ENCODE measurements around the gene SORCS2. TPM values are rescaled to one million over a fixed set of nuclear protein-coding genes. Genes with fewer than 3 reads are reported as not detected.

Gene SORCS2
- total RNA-seq, 2 experiments from 2014 or later, result 0.07 TPM

- Mint-ChIP-seq H3K27ac (no peak overlapping the region), H3K4me1 (ENCODE audit: low read depth) (no peaks in the 10 kb centered on the region), H3K4me3 (no peak overlapping the region), H3K36me3 (no peaks in the 10 kb centered on the region), H3K27me3 (peaks cover 19% of the 10 kb centered on the region), H3K9me3 (peaks cover 15% of the 10 kb centered on the region)
- ChIA-PET POLR2A (no interaction called here), CTCF (interaction anchor here (0.5 kb wide), 1 partner anchor 444 kb away, joined by 4 read pairs; no protein-coding TSS in a partner anchor)
- no peak for DNase-seq
- intact Hi-C loops (cut with micrococcal nuclease), result no loop called here
These were observed 190.9 kb downstream of the SORCS2 start for GRCh38 chr4:7383266-7383665.

- Mint-ChIP-seq H3K4me3 (no peak overlapping the region), H3K4me1 (ENCODE audit: low read depth) (no peaks in the 10 kb centered on the region), H3K9me3 (peaks cover 11% of the 10 kb centered on the region), H3K36me3 (no peaks in the 10 kb centered on the region), H3K27me3 (peaks cover 11% of the 10 kb centered on the region), H3K27ac (no peak overlapping the region)
- DNase-seq, result peak; percentile 4
- POLR2A ChIA-PET, result no interaction called here
- intact Hi-C loops (cut with micrococcal nuclease), result no loop called here
- CTCF ChIA-PET, result no interaction called here
These were observed 191.9 kb downstream of the SORCS2 start for GRCh38 chr4:7384003-7384928.

GRCh38 chr4:7384929-7385890, 192.9 kb downstream of the SORCS2 start:
- H3K27me3 Mint-ChIP-seq, result peaks cover 9% of the 10 kb centered on the region
- DNase-seq, result peak; percentile 3
- no peak overlapping the region for H3K27ac Mint-ChIP-seq
- intact Hi-C loops (cut with micrococcal nuclease), result no loop called here
- POLR2A ChIA-PET, result no interaction called here
- no peak overlapping the region for H3K4me3 Mint-ChIP-seq
- no peaks in the 10 kb centered on the region for H3K4me1 Mint-ChIP-seq (ENCODE audit: low read depth)
- no peaks in the 10 kb centered on the region for H3K36me3 Mint-ChIP-seq
- CTCF ChIA-PET, result no interaction called here
- H3K9me3 Mint-ChIP-seq, result peaks cover 11% of the 10 kb centered on the region

- intact Hi-C loops (cut with micrococcal nuclease), result no loop called here
- Mint-ChIP-seq H3K4me3 (no peak overlapping the region), H3K27ac (no peak overlapping the region), H3K4me1 (ENCODE audit: low read depth) (no peaks in the 10 kb centered on the region), H3K36me3 (no peaks in the 10 kb centered on the region), H3K27me3 (no peaks in the 10 kb centered on the region), H3K9me3 (peaks cover 11% of the 10 kb centered on the region)
- POLR2A ChIA-PET, result no interaction called here
- no peak for DNase-seq
- CTCF ChIA-PET, result no interaction called here
These were observed 195.6 kb downstream of the SORCS2 start for GRCh38 chr4:7387925-7388324.

GRCh38 chr4:7388627-7389026, 196.3 kb downstream of the SORCS2 start:
- H3K4me3 Mint-ChIP-seq, result no peak overlapping the region
- ChIA-PET CTCF (no interaction called here), POLR2A (no interaction called here)
- H3K27me3 Mint-ChIP-seq, result peaks cover 2% of the 10 kb centered on the region
- H3K9me3 Mint-ChIP-seq, result peaks cover 11% of the 10 kb centered on the region
- no peak overlapping the region for H3K27ac Mint-ChIP-seq
- no peaks in the 10 kb centered on the region for H3K4me1 Mint-ChIP-seq (ENCODE audit: low read depth)
- no peaks in the 10 kb centered on the region for H3K36me3 Mint-ChIP-seq
- intact Hi-C loops (cut with micrococcal nuclease), result no loop called here
- DNase-seq, result no peak

GRCh38 chr4:7389101-7389701, 196.9 kb downstream of the SORCS2 start:
- Mint-ChIP-seq H3K27ac (no peak overlapping the region), H3K4me1 (ENCODE audit: low read depth) (no peaks in the 10 kb centered on the region), H3K4me3 (no peak overlapping the region), H3K9me3 (peaks cover 11% of the 10 kb centered on the region), H3K36me3 (no peaks in the 10 kb centered on the region), H3K27me3 (peaks cover 5% of the 10 kb centered on the region)
- no peak for DNase-seq
- intact Hi-C loops (cut with micrococcal nuclease), result no loop called here
- ChIA-PET CTCF (no interaction called here), POLR2A (no interaction called here)

- H3K36me3 Mint-ChIP-seq, result no peaks in the 10 kb centered on the region
- peaks cover 11% of the 10 kb centered on the region for H3K9me3 Mint-ChIP-seq
- DNase-seq, result no peak
These were observed 197.4 kb downstream of the SORCS2 start for GRCh38 chr4:7389719-7390118.

GRCh38 chr4:7390336-7390735, 198.0 kb downstream of the SORCS2 start:
- POLR2A ChIA-PET, result no interaction called here
- intact Hi-C loops (cut with micrococcal nuclease), result no loop called here
- Mint-ChIP-seq H3K4me1 (ENCODE audit: low read depth) (no peaks in the 10 kb centered on the region), H3K27ac (no peak overlapping the region), H3K9me3 (peaks cover 11% of the 10 kb centered on the region), H3K27me3 (peaks cover 5% of the 10 kb centered on the region), H3K36me3 (no peaks in the 10 kb centered on the region), H3K4me3 (no peak overlapping the region)
- CTCF ChIA-PET, result no interaction called here
- DNase-seq, result no peak

More at GRCh38 chr4:7389719-7390118, 197.4 kb downstream of the SORCS2 start:
- Mint-ChIP-seq H3K4me3 (no peak overlapping the region), H3K4me1 (ENCODE audit: low read depth) (no peaks in the 10 kb centered on the region), H3K27me3 (peaks cover 5% of the 10 kb centered on the region), H3K27ac (no peak overlapping the region)
- CTCF ChIA-PET, result no interaction called here
- POLR2A ChIA-PET, result no interaction called here
- intact Hi-C loops (cut with micrococcal nuclease), result no loop called here

- H3K36me3 Mint-ChIP-seq, result no peaks in the 10 kb centered on the region
- intact Hi-C loops (cut with micrococcal nuclease), result no loop called here
- no peak overlapping the region for H3K4me3 Mint-ChIP-seq
- ChIA-PET POLR2A (no interaction called here), CTCF (no interaction called here)
- H3K27ac Mint-ChIP-seq, result no peak overlapping the region
- DNase-seq, result no peak
- H3K27me3 Mint-ChIP-seq, result peaks cover 5% of the 10 kb centered on the region
- no peaks in the 10 kb centered on the region for H3K4me1 Mint-ChIP-seq (ENCODE audit: low read depth)
- H3K9me3 Mint-ChIP-seq, result peaks cover 9% of the 10 kb centered on the region
These were observed 198.7 kb downstream of the SORCS2 start for GRCh38 chr4:7390906-7391636.

GRCh38 chr4:7391637-7392437, 199.5 kb downstream of the SORCS2 start:
- no peaks in the 10 kb centered on the region for H3K4me1 Mint-ChIP-seq (ENCODE audit: low read depth)
- intact Hi-C loops (cut with micrococcal nuclease), result no loop called here
- CTCF ChIA-PET, result no interaction called here
- H3K9me3 Mint-ChIP-seq, result peaks cover 7% of the 10 kb centered on the region
- peaks cover 5% of the 10 kb centered on the region for H3K27me3 Mint-ChIP-seq
- no peak overlapping the region for H3K4me3 Mint-ChIP-seq
- H3K36me3 Mint-ChIP-seq, result no peaks in the 10 kb centered on the region
- no peak overlapping the region for H3K27ac Mint-ChIP-seq
- POLR2A ChIA-PET, result no interaction called here
- no peak for DNase-seq

All from activated CD4-positive, alpha-beta memory T cell treated with anti-CD3 and anti-CD28 coated beads for 36 hours (primary cell).